GM12878 (cell line): ENCODE data around the gene MTHFS. TPM values are rescaled to one million over a fixed set of nuclear protein-coding genes. Genes with fewer than 3 reads are reported as not detected.
A peak's percentile ranks its signal among the peaks of the same experiment; 100 is the strongest.
"Not testable (repeated sequence)": the region's sequence is repeated elsewhere in the genome, so short reads cannot be mapped to it uniquely, and the experiment has no call there.

Source experiments
- ATAC-seq: fragments of 200-7000 bp; cut with Tn5 transposase; 3 replicates; pipeline ENCODE4 v1.9.1; 2020; ENCODE audit warnings: mild to moderate bottlenecking, moderate library complexity
- BruUV-seq: library from RNA; stranded (reverse); fragments of 400-500 nt; replicated peaks from 2 replicates; lab custom pipeline; 2021; lab: Mats Ljungman, UMichigan
- CTCF ChIA-PET: fragments of 300-600 bp; sonication (Branson Sonifier 250); formaldehyde crosslinking; extraction: SDS; loops from one replicate; lab custom pipeline; 2021; ENCODE audit warnings: inconsistent platforms; lab: Yijun Ruan, JAX
- POLR2A ChIA-PET: fragments of 350-600 bp; formaldehyde crosslinking; extraction: SDS; loops from one replicate; lab custom pipeline; 2021; ENCODE audit warnings: inconsistent platforms; lab: Charles Lee
- RAD21 ChIA-PET: fragments of 300-600 bp; sonication (Branson Sonifier 250); formaldehyde crosslinking; loops from one replicate; lab custom pipeline; 2023; ENCODE audit warnings: antibody characterized with exemption; ENCODE audit not compliant: unreplicated experiment; lab: Charles Lee
- SMC1A ChIA-PET: fragments of 300-600 bp; sonication (Branson Sonifier 250); formaldehyde crosslinking; loops from one replicate; lab custom pipeline; 2023; ENCODE audit not compliant: unreplicated experiment, uncharacterized antibody; lab: Charles Lee
- DNase-seq: peaks from one replicate; pipeline ENCODE4 v3.0.0-alpha.2; 2011; ENCODE audit warnings: low read depth, low spot score
- FAIRE-seq: peaks from 3 replicates; lab custom pipeline; 2011; peaks lifted over from hg19 to GRCh38; lab: Jason Lieb, UNC
- H2AFZ ChIP-seq: 2 replicates; pipeline ENCODE4 v1.6.0; 2011; ENCODE audit warnings: low read depth, low read length, control low read depth; ENCODE audit not compliant: control insufficient read depth
- H3K27ac ChIP-seq: 2 replicates; pipeline ENCODE4 v1.5.1; 2011; ENCODE audit warnings: control low read depth; ENCODE audit not compliant: control insufficient read depth, insufficient read depth
- H3K27me3 ChIP-seq, 2 experiments: replicated peaks in 1 of 2; 2 replicates each; pipeline versions ENCODE4 v1.6.0 to v1.6.1; 2011; ENCODE audit warnings: low read length in 1 of 2; ENCODE audit not compliant: control insufficient read depth in 2 of 2, insufficient read depth in 2 of 2
- H3K36me3 ChIP-seq, 2 experiments: 2 replicates each; pipeline ENCODE4 v1.5.1; 2011; ENCODE audit warnings: low read length in 1 of 2; ENCODE audit not compliant: control insufficient read depth in 2 of 2, insufficient read depth in 2 of 2
- H3K4me1 ChIP-seq: 2 replicates; pipeline ENCODE4 v1.6.1; 2011; ENCODE audit warnings: mild to moderate bottlenecking, low read length, moderate library complexity, mixed read lengths; ENCODE audit not compliant: control insufficient read depth, insufficient read depth
- H3K4me2 ChIP-seq: 2 replicates; pipeline ENCODE4 v1.6.0; 2011; ENCODE audit warnings: control low read depth; ENCODE audit not compliant: control insufficient read depth, insufficient read depth
- H3K4me3 ChIP-seq: fragments of 200-600 bp; sonication (generic); 2 replicates; pipeline ENCODE4 v1.5.1; 2016
- H3K79me2 ChIP-seq: 2 replicates; pipeline ENCODE4 v1.6.0; 2011; ENCODE audit warnings: low read length; ENCODE audit not compliant: control insufficient read depth, insufficient read depth
- H3K9ac ChIP-seq: 2 replicates; pipeline ENCODE4 v1.8.0; 2011; ENCODE audit warnings: low read length, control low read depth, mixed read lengths; ENCODE audit not compliant: control insufficient read depth, insufficient read depth
- H3K9me3 ChIP-seq: replicated peaks from 3 replicates; pipeline ENCODE4 v1.5.1; 2011; ENCODE audit warnings: mild to moderate bottlenecking, low read length; ENCODE audit not compliant: control insufficient read depth, insufficient read depth
- H4K20me1 ChIP-seq: 2 replicates; pipeline ENCODE4 v1.6.0; 2011; ENCODE audit not compliant: control insufficient read depth, insufficient read depth
- BCL11A ChIP-seq: IDR thresholded peaks from 2 replicates; pipeline ENCODE4 v1.6.1; 2011; ENCODE audit warnings: low read depth, low read length
- NR2F1 ChIP-seq: fragments of 450-650 bp; conservative IDR thresholded peaks from 2 replicates; pipeline ENCODE4 v1.6.1; 2017; ENCODE audit warnings: mild to moderate bottlenecking
- POLR2AphosphoS5 ChIP-seq: IDR thresholded peaks from 2 replicates; pipeline ENCODE4 v1.6.1; 2011; ENCODE audit warnings: mild to moderate bottlenecking, low read length, inconsistent platforms
- RB1 ChIP-seq: fragments of 450-650 bp; formaldehyde crosslinking; IDR thresholded peaks from 2 replicates; pipeline ENCODE4 v1.6.1; 2017; ENCODE audit warnings: mild to moderate bottlenecking, borderline replicate concordance
- WGBS: methylation state at CpG from one replicate; pipeline ENCODE4 v1.1.6; 2016; ENCODE audit warnings: low lambda C conversion rate; ENCODE audit not compliant: insufficient replicate concordance, insufficient coverage; ENCODE audit errors: missing lambda C conversion rate; 5-methylcytosine and 5-hydroxymethylcytosine counted together
- in situ Hi-C: fragments of 300-500 bp; cut with MboI; formaldehyde crosslinking; loops from 9 replicates; pipeline ENCODE4 v1.14.3; 2018; ENCODE audit warnings: mixed read lengths
- intact Hi-C: fragments of 100-400 bp; cut with micrococcal nuclease; formaldehyde crosslinking; loops from one replicate; pipeline ENCODE4 v1.14.2; 2022; ENCODE audit not compliant: unreplicated experiment
- polyA plus RNA-seq, 11 experiments: library from polyadenylated mRNA; depleted of rRNA in 4 of 11; unstranded in 6 of 11; stranded (reverse) in 5 of 11; fragments of >200 nt; fragmentation: Nextera tagmentation in 4 of 11; fragmentation: Illumina TruSeq in 1 of 11; extraction: Ambion mirVana in 4 of 11; extraction: Trizol in 1 of 11; gene quantifications; 1 replicate in 1 of 11; 2 replicates in 10 of 11; pipeline versions ENCODE4 v1.2.1 to v1.2.3, GENCODE V29; 2011 to 2016; ENCODE audit warnings: inconsistent platforms in 2 of 11, missing spikeins in 2 of 11, low read depth in 1 of 11
- total RNA-seq, 4 experiments: library from RNA; depleted of rRNA in 3 of 4; stranded (reverse); fragments of >200 nt in 3 of 4; fragmentation: Illumina TruSeq in 1 of 4; extraction: Trizol in 1 of 4; gene quantifications; 2 replicates each; pipeline versions ENCODE4 v1.2.1 to v1.2.3, GENCODE V29; 2013 to 2021
- TF ChIP-seq, protein P1 (sequence below): fragments of 450-650 bp; IDR thresholded peaks from 2 replicates; pipeline ENCODE4 v1.6.1; 2017; ENCODE audit warnings: mild to moderate bottlenecking
- TF ChIP-seq, protein P2 (sequence below): fragments of 450-650 bp; IDR thresholded peaks from 2 replicates; pipeline ENCODE4 v1.6.1; 2016; ENCODE audit warnings: mild to moderate bottlenecking

The MTHFS gene
- total and polyA plus RNA-seq, 10 of the 15 experiments (the other 5 are each of a cell fraction or from before 2014, with no cell fraction given) = 14.0 to 81.9 (median 31.8) TPM

DNA sequence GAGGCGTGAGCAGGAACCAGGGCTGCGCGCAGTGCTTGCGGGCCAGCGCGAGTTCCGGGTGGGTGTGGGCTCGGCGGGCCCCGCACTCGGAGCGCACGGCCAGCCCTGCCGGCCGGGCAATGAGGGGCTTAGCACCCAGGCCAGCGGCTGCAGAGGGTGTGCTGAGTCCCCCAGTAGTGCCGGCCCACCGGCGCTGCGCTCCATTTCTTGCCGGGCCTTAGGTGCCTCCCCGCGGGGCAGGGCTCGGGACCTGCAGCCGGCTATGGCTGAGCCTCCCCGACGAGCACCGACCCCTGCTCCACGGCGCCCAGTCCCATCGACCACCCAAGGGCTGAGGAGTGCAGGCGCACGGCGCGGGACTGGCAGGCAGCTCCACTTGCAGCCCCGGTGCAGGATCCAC is 29.3 kb upstream of the MTHFS start:
- ATAC-seq, in situ Hi-C loops, H3K9me3 ChIP-seq, H2AFZ ChIP-seq, intact Hi-C loops, H3K4me1 ChIP-seq, POLR2A ChIA-PET, H3K4me2 ChIP-seq, CTCF ChIA-PET, BruUV-seq, H3K4me3 ChIP-seq, H4K20me1 ChIP-seq, H3K36me3 ChIP-seq, H3K9ac ChIP-seq, SMC1A ChIA-PET, DNase-seq, RAD21 ChIA-PET, H3K27me3 ChIP-seq, FAIRE-seq, H3K27ac ChIP-seq: not testable (repeated sequence)
- peaks cover 24% of the 10 kb centered on the region for H3K79me2 ChIP-seq
- 97% methylated on average over 27 of the region's 36 CpGs for WGBS

DNA sequence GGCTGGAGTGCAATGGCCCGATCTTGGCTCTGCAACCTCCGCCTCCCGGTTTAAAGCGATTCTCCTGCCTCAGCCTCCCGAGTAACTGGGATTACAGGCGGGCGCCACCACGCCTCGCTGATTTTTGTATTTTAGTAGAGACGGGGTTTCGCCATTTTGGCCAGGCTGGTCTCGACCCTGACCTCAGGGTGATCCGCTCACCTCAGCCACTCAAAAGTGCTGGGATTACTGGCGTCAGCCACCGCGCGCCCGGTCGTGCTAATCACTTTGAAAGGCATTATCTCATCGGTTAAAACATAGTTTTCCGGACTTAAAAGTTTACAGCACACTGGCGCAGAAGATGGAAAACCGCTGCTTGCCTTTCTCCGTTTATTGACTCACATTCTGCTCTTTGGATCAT is 27.6 kb upstream of the MTHFS start:
- H3K9ac ChIP-seq = peak overlapping the region; percentile 75
- H3K9me3 ChIP-seq = peaks cover 16% of the 10 kb centered on the region
- 96% methylated on average over 24 of the region's 24 CpGs for WGBS
- RAD21 ChIA-PET = no interaction called here
- intact Hi-C loops (loop anchor here (5.0 kb wide), 1 partner anchor 138 kb away; no protein-coding TSS in a partner anchor), in situ Hi-C loops (no loop called here)
- H3K36me3 ChIP-seq = peaks cover 0 to 4% of the 10 kb centered on the region in 2 experiments; a peak in 2 of 4 replicates
- SMC1A ChIA-PET = no interaction called here
- CTCF ChIA-PET = no interaction called here
- H4K20me1 ChIP-seq = no peaks in the 10 kb centered on the region
- H3K4me1 ChIP-seq = no peaks in the 10 kb centered on the region
- POLR2A ChIA-PET = no interaction called here
- TF ChIP-seq POLR2AphosphoS5 (no peak), NR2F1 (0 out of 2 replicates have a peak, but pooled peaks have one; percentile 11), BCL11A (no peak), RB1 (no peak)
- TF ChIP-seq, protein P1, sequence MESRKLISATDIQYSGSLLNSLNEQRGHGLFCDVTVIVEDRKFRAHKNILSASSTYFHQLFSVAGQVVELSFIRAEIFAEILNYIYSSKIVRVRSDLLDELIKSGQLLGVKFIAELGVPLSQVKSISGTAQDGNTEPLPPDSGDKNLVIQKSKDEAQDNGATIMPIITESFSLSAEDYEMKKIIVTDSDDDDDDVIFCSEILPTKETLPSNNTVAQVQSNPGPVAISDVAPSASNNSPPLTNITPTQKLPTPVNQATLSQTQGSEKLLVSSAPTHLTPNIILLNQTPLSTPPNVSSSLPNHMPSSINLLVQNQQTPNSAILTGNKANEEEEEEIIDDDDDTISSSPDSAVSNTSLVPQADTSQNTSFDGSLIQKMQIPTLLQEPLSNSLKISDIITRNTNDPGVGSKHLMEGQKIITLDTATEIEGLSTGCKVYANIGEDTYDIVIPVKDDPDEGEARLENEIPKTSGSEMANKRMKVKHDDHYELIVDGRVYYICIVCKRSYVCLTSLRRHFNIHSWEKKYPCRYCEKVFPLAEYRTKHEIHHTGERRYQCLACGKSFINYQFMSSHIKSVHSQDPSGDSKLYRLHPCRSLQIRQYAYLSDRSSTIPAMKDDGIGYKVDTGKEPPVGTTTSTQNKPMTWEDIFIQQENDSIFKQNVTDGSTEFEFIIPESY = peak; percentile 41; the same call in 1 of the 2 replicates
- TF ChIP-seq, protein P2, sequence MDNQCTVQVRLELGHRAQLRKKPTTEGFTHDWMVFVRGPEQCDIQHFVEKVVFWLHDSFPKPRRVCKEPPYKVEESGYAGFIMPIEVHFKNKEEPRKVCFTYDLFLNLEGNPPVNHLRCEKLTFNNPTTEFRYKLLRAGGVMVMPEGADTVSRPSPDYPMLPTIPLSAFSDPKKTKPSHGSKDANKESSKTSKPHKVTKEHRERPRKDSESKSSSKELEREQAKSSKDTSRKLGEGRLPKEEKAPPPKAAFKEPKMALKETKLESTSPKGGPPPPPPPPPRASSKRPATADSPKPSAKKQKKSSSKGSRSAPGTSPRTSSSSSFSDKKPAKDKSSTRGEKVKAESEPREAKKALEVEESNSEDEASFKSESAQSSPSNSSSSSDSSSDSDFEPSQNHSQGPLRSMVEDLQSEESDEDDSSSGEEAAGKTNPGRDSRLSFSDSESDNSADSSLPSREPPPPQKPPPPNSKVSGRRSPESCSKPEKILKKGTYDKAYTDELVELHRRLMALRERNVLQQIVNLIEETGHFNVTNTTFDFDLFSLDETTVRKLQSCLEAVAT = peak; percentile 94
- H3K4me3 ChIP-seq = peak overlapping the region; percentile 76; the same call in 1 of the 2 replicates
- no peak for ATAC-seq
- FAIRE-seq = no peak
- peak overlapping the region; percentile 77; the same call in 1 of the 2 replicates for H2AFZ ChIP-seq
- BruUV-seq = no TSS peak
- H3K27me3 ChIP-seq = no peaks in the 10 kb centered on the region
- peak overlapping the region; percentile 77 for H3K4me2 ChIP-seq
- H3K27ac ChIP-seq = peak overlapping the region; percentile 88; the same call in 1 of the 2 replicates
- no peak for DNase-seq
- peaks cover 31% of the 10 kb centered on the region for H3K79me2 ChIP-seq
